HG02938 (cell line): ENCODE results near the gene CARD19.

Source experiments
- ATAC-seq: cut with Tn5 transposase; IDR thresholded peaks from one replicate; pipeline ENCODE4 v1.9.1; 2021; ENCODE audit warnings: mild to moderate bottlenecking, moderate library complexity; ENCODE audit not compliant: unreplicated experiment

CARD19 gene

GRCh38 chr9:93117924-93118862 lies 22.2 kb downstream of the CARD19 start:
- no peak for ATAC-seq

GRCh38 chr9:93118863-93119702 lies 23.1 kb downstream of the CARD19 start:
- no peak for ATAC-seq

- no peak for ATAC-seq
Observed at GRCh38 chr9:93119703-93119952, 23.6 kb downstream of the CARD19 start.

GRCh38 chr9:93119953-93120845 lies 24.2 kb downstream of the CARD19 start:
- peak; percentile 86 for ATAC-seq

- ATAC-seq = no peak
Observed at GRCh38 chr9:93120846-93121315, 24.9 kb downstream of the CARD19 start.

- no peak for ATAC-seq
Observed at GRCh38 chr9:93121316-93122241, 25.6 kb downstream of the CARD19 start.

- ATAC-seq = no peak
Observed at GRCh38 chr9:93122721-93123221, 26.8 kb downstream of the CARD19 start.

GRCh38 chr9:93123561-93124283 lies 27.7 kb downstream of the CARD19 start:
- no peak for ATAC-seq

- ATAC-seq = no peak
Observed at GRCh38 chr9:93124793-93125192, 28.8 kb downstream of the CARD19 start.

- no peak for ATAC-seq
Observed at GRCh38 chr9:93125331-93125894, 29.4 kb downstream of the CARD19 start.

- no peak for ATAC-seq
Observed at GRCh38 chr9:93126151-93126781, 30.2 kb downstream of the CARD19 start.

- no peak for ATAC-seq
Observed at GRCh38 chr9:93126825-93127368, 30.9 kb downstream of the CARD19 start.

GRCh38 chr9:93127395-93127911 lies 31.4 kb downstream of the CARD19 start:
- ATAC-seq = no peak

- ATAC-seq = no peak
Observed at GRCh38 chr9:93128011-93128714, 32.1 kb downstream of the CARD19 start.

- ATAC-seq = no peak
Observed at GRCh38 chr9:93128715-93129224, 32.8 kb downstream of the CARD19 start.

GRCh38 chr9:93129286-93129685 lies 33.3 kb downstream of the CARD19 start:
- no peak for ATAC-seq
